Caco-2 (cell line): Measurements from ENCODE around the gene EXOC2. TPM values are rescaled to one million over a fixed set of nuclear protein-coding genes. Genes with fewer than 3 reads are reported as not detected.

ENCODE experiments used
- BruUV-seq: library from RNA; stranded (reverse); fragments of 400-500 nt; replicated peaks from 2 replicates; lab custom pipeline; 2021; lab: Mats Ljungman, UMichigan
- CTCF ChIA-PET: fragments of 300-600 bp; sonication (Branson Sonifier 250); formaldehyde crosslinking; loops from one replicate; lab custom pipeline; 2022; ENCODE audit warnings: antibody characterized with exemption; lab: Charles Lee
- POLR2A ChIA-PET: fragments of 300-600 bp; sonication (Branson Sonifier 250); formaldehyde crosslinking; loops from one replicate; lab custom pipeline; 2022; ENCODE audit warnings: antibody characterized with exemption; lab: Charles Lee
- DNase-seq, 2 experiments: peaks; one replicate each; pipeline versions ENCODE4 v3.0.0 to v3.0.0-alpha.2; 2020 to 2022
- H3K27me3 ChIP-seq: replicated peaks from 2 replicates; pipeline ENCODE4 v1.6.0; 2011; ENCODE audit warnings: low read length; ENCODE audit not compliant: control insufficient read depth, insufficient read depth
- H3K36me3 ChIP-seq: 2 replicates; pipeline ENCODE4 v1.5.1; 2011; ENCODE audit warnings: low read length; ENCODE audit not compliant: control insufficient read depth, insufficient read depth
- H3K4me1 ChIP-seq: fragments of 250-450 bp; sonication (Bioruptor Pico); 2 replicates; pipeline ENCODE4 v1.5.1; 2020; ENCODE audit warnings: mild to moderate bottlenecking
- H3K4me3 ChIP-seq: 2 replicates; pipeline ENCODE4 v1.5.1; 2011; ENCODE audit warnings: low read depth, mild to moderate bottlenecking, control low read depth, low read length
- H3K9me3 ChIP-seq: fragments of 250-450 bp; sonication (Bioruptor Pico); 2 replicates; pipeline ENCODE4 v1.5.1; 2020; ENCODE audit warnings: mild to moderate bottlenecking, moderate library complexity
- H3K27ac Mint-ChIP-seq: one replicate; pipeline ENCODE4 v1.8.0; 2022; ENCODE audit warnings: mixed read lengths; ENCODE audit not compliant: unreplicated experiment
- H3K27me3 Mint-ChIP-seq: one replicate; pipeline ENCODE4 v1.8.0; 2022; ENCODE audit warnings: mixed read lengths; ENCODE audit not compliant: insufficient read depth, unreplicated experiment
- H3K36me3 Mint-ChIP-seq: one replicate; pipeline ENCODE4 v1.8.0; 2022; ENCODE audit warnings: mild to moderate bottlenecking, mixed read lengths; ENCODE audit not compliant: insufficient read depth, unreplicated experiment
- H3K4me1 Mint-ChIP-seq: one replicate; pipeline ENCODE4 v1.8.0; 2022; ENCODE audit warnings: low read depth, mixed read lengths; ENCODE audit not compliant: unreplicated experiment
- H3K4me3 Mint-ChIP-seq: one replicate; pipeline ENCODE4 v1.8.0; 2022; ENCODE audit warnings: mild to moderate bottlenecking, moderate library complexity, mixed read lengths; ENCODE audit not compliant: unreplicated experiment
- H3K9me3 Mint-ChIP-seq: one replicate; pipeline ENCODE4 v1.8.0; 2022; ENCODE audit warnings: mixed read lengths; ENCODE audit not compliant: unreplicated experiment
- CTCF ChIP-seq, 2 experiments: fragments of 200-600 bp in 1 of 2; IDR thresholded peaks; 1 replicate in 1 of 2; 2 replicates in 1 of 2; pipeline versions ENCODE4 v1.5.1 to v1.8.0; 2011 to 2022; ENCODE audit warnings: antibody characterized with exemption in 1 of 2, control low read depth in 1 of 2, inconsistent platforms in 1 of 2, low read depth in 1 of 2, low read length in 1 of 2, mild to moderate bottlenecking in 1 of 2, moderate library complexity in 1 of 2; ENCODE audit not compliant: insufficient read depth in 1 of 2, severe bottlenecking in 1 of 2, unreplicated experiment in 1 of 2
- intact Hi-C: fragments of 100-400 bp; cut with micrococcal nuclease; formaldehyde crosslinking; loops from one replicate; pipeline ENCODE4 v1.10.0; 2022; ENCODE audit not compliant: unreplicated experiment
- total RNA-seq: library from RNA; stranded (reverse); gene quantifications from 2 replicates; pipeline ENCODE4 v1.2.3, GENCODE V29; 2022

EXOC2 gene
- total RNA-seq, 1 experiment from 2014 or later, result 21.4 TPM

GRCh38 chr6:717135-717534 is 24.2 kb upstream of the EXOC2 start:
- H3K4me3 ChIP-seq, result no peak overlapping the region
- no peaks in the 10 kb centered on the region for H3K4me1 ChIP-seq
- intact Hi-C loops, result no loop called here
- DNase-seq, result no peak
- ChIA-PET POLR2A (interaction anchor here (0.7 kb wide), 1 partner anchor 21 kb away, joined by 4 read pairs; no protein-coding TSS in a partner anchor), CTCF (no interaction called here)
- Mint-ChIP-seq H3K27me3 (peaks cover 23% of the 10 kb centered on the region), H3K4me1 (no peaks in the 10 kb centered on the region), H3K4me3 (no peak overlapping the region), H3K36me3 (no peaks in the 10 kb centered on the region), H3K9me3 (no peaks in the 10 kb centered on the region), H3K27ac (no peak overlapping the region)
- TF ChIP-seq CTCF (IDR thresholded peaks at IDR 0.05; ENCODE audit: insufficient read depth in 1 of 2, low read depth in 1 of 2, low read length in 1 of 2, severe bottlenecking in 1 of 2, unreplicated experiment in 1 of 2), result no peak
- no TSS peak for BruUV-seq
- no peaks in the 10 kb centered on the region for H3K36me3 ChIP-seq
- no peaks in the 10 kb centered on the region for H3K27me3 ChIP-seq
- no peaks in the 10 kb centered on the region for H3K9me3 ChIP-seq

GRCh38 chr6:715709-716491 is 23.0 kb upstream of the EXOC2 start:
- Mint-ChIP-seq H3K36me3 (no peaks in the 10 kb centered on the region), H3K4me1 (no peaks in the 10 kb centered on the region), H3K27me3 (peaks cover 19% of the 10 kb centered on the region), H3K4me3 (no peak overlapping the region), H3K27ac (no peak overlapping the region), H3K9me3 (no peaks in the 10 kb centered on the region)
- H3K4me3 ChIP-seq, result no peak overlapping the region
- no peaks in the 10 kb centered on the region for H3K4me1 ChIP-seq
- POLR2A ChIA-PET, result no interaction called here
- H3K36me3 ChIP-seq, result no peaks in the 10 kb centered on the region
- intact Hi-C loops, result no loop called here
- H3K9me3 ChIP-seq, result no peaks in the 10 kb centered on the region
- TF ChIP-seq CTCF (IDR thresholded peaks at IDR 0.05; ENCODE audit: insufficient read depth in 1 of 2, low read depth in 1 of 2, low read length in 1 of 2, severe bottlenecking in 1 of 2, unreplicated experiment in 1 of 2), result no peak
- H3K27me3 ChIP-seq, result no peaks in the 10 kb centered on the region
- CTCF ChIA-PET, result no interaction called here
- BruUV-seq, result no TSS peak
- no peak for DNase-seq

GRCh38 chr6:714100-714499 is 21.2 kb upstream of the EXOC2 start:
- no peaks in the 10 kb centered on the region for H3K4me1 ChIP-seq
- DNase-seq, result no peak
- no peaks in the 10 kb centered on the region for H3K27me3 ChIP-seq
- no peak for TF ChIP-seq CTCF (IDR thresholded peaks at IDR 0.05; ENCODE audit: insufficient read depth in 1 of 2, low read depth in 1 of 2, low read length in 1 of 2, severe bottlenecking in 1 of 2, unreplicated experiment in 1 of 2)
- no peaks in the 10 kb centered on the region for H3K9me3 ChIP-seq
- CTCF ChIA-PET, result interaction anchor here (0.9 kb wide), 1 partner anchor 8 kb away, joined by 3 read pairs; no protein-coding TSS in a partner anchor
- no peaks in the 10 kb centered on the region for H3K9me3 Mint-ChIP-seq
- BruUV-seq, result no TSS peak
- H3K4me3 ChIP-seq, result no peak overlapping the region
- H3K36me3 Mint-ChIP-seq, result no peaks in the 10 kb centered on the region
- intact Hi-C loops, result no loop called here
- no peaks in the 10 kb centered on the region for H3K36me3 ChIP-seq
- H3K4me3 Mint-ChIP-seq, result no peak overlapping the region
- POLR2A ChIA-PET, result no interaction called here
- H3K4me1 Mint-ChIP-seq, result no peaks in the 10 kb centered on the region
- no peak overlapping the region for H3K27ac Mint-ChIP-seq
- peaks cover 13% of the 10 kb centered on the region for H3K27me3 Mint-ChIP-seq
